ENCODE results near the gene SPRR2A. TPM values are rescaled to one million over a fixed set of nuclear protein-coding genes. Genes with fewer than 3 reads are reported as not detected.
"Not testable (repeated sequence)": the region's sequence is repeated elsewhere in the genome, so short reads cannot be mapped to it uniquely, and the experiment has no call there.

Gene SPRR2A
- total RNA-seq, result not detected
- 0 reads per million in 2 donors for total RNA-seq

- Mint-ChIP-seq H3K27ac (no peak within 1 kb of the TSS), H3K4me3 (no peak within 1 kb of the TSS), H3K27me3 (peaks cover 64% of the 10 kb centered on the region)
Measured at GRCh38 chr1:153057375-153057774, at the start of gene SPRR2A. TSS of gene SPRR2A (minus strand) at chr1:153057512. CDS start at chr1:153056735, 777 bp downstream.

GRCh38 chr1:153100245-153100644 is 42.9 kb upstream of the SPRR2A start:
- peaks cover 32% of the 10 kb centered on the region for H3K27me3 Mint-ChIP-seq
- H3K27ac Mint-ChIP-seq, result no peak overlapping the region
- DNase-seq (no peak), ATAC-seq (no peak)
- no peaks in the 10 kb centered on the region for H3K36me3 Mint-ChIP-seq (ENCODE audit: low read depth)
- no peak overlapping the region for H3K4me3 Mint-ChIP-seq
- no peaks in the 10 kb centered on the region for H3K9me3 ChIP-seq (ENCODE audit: control insufficient read depth, low read length, poor library complexity, severe bottlenecking)
- H3K4me1 Mint-ChIP-seq, result no peaks in the 10 kb centered on the region

More at GRCh38 chr1:153057375-153057774, at the start of gene SPRR2A:
- H3K9me3 ChIP-seq (ENCODE audit: control insufficient read depth, low read length, poor library complexity, severe bottlenecking), result no peaks in the 10 kb centered on the region
- H3K4me1 Mint-ChIP-seq, result no peaks in the 10 kb centered on the region
- ATAC-seq (no peak), DNase-seq (no peak)
- H3K36me3 Mint-ChIP-seq (ENCODE audit: low read depth), result no peaks in the 10 kb centered on the region

- H3K9me3 ChIP-seq (ENCODE audit: control insufficient read depth, low read length, poor library complexity, severe bottlenecking), result no peaks in the 10 kb centered on the region
- no peak overlapping the region for H3K4me3 Mint-ChIP-seq
- H3K27me3 Mint-ChIP-seq, result peaks cover 38% of the 10 kb centered on the region
- H3K4me1 Mint-ChIP-seq, result no peaks in the 10 kb centered on the region
- H3K27ac Mint-ChIP-seq, result no peak overlapping the region
- DNase-seq, result no peak
- H3K36me3 Mint-ChIP-seq (ENCODE audit: low read depth), result no peaks in the 10 kb centered on the region
- ATAC-seq, result no peak
Measured at GRCh38 chr1:153099461-153100045, 42.2 kb upstream of the SPRR2A start.

- H3K9me3 ChIP-seq (ENCODE audit: control insufficient read depth, low read length, poor library complexity, severe bottlenecking), result no peaks in the 10 kb centered on the region
- no peaks in the 10 kb centered on the region for H3K36me3 Mint-ChIP-seq (ENCODE audit: low read depth)
- no peaks in the 10 kb centered on the region for H3K4me1 Mint-ChIP-seq
- peaks cover 37% of the 10 kb centered on the region for H3K27me3 Mint-ChIP-seq
- no peak overlapping the region for H3K4me3 Mint-ChIP-seq
- DNase-seq (no peak), ATAC-seq (no peak)
- no peak overlapping the region for H3K27ac Mint-ChIP-seq
Measured at GRCh38 chr1:153095764-153096163, 38.5 kb upstream of the SPRR2A start.

- no peaks in the 10 kb centered on the region for H3K9me3 ChIP-seq (ENCODE audit: control insufficient read depth, low read length, poor library complexity, severe bottlenecking)
- Mint-ChIP-seq H3K4me3 (no peak within 1 kb of the TSS), H3K27ac (no peak within 1 kb of the TSS), H3K36me3 (ENCODE audit: low read depth) (no peaks in the 10 kb centered on the region), H3K4me1 (no peaks in the 10 kb centered on the region), H3K27me3 (peaks cover 38% of the 10 kb centered on the region)
- no peak for ATAC-seq
- no peak for DNase-seq
Measured at GRCh38 chr1:153094426-153094825, 37.1 kb upstream of the SPRR2A start, which contains the start of gene SPRR2E. TSS of gene SPRR2E (minus strand) at chr1:153094526. CDS start at chr1:153093751, 775 bp downstream.

GRCh38 chr1:153087652-153088051 is 30.3 kb upstream of the SPRR2A start:
- Mint-ChIP-seq H3K4me3 (no peak overlapping the region), H3K27me3 (peaks cover 47% of the 10 kb centered on the region), H3K4me1 (no peaks in the 10 kb centered on the region), H3K27ac (no peak overlapping the region), H3K36me3 (ENCODE audit: low read depth) (no peaks in the 10 kb centered on the region)
- no peaks in the 10 kb centered on the region for H3K9me3 ChIP-seq (ENCODE audit: control insufficient read depth, low read length, poor library complexity, severe bottlenecking)
- DNase-seq (no peak), ATAC-seq (no peak)

- no peak for DNase-seq
- no peak overlapping the region for H3K4me3 Mint-ChIP-seq
- no peak overlapping the region for H3K27ac Mint-ChIP-seq
- no peaks in the 10 kb centered on the region for H3K4me1 Mint-ChIP-seq
- H3K27me3 Mint-ChIP-seq, result peaks cover 35% of the 10 kb centered on the region
- H3K9me3 ChIP-seq (ENCODE audit: control insufficient read depth, low read length, poor library complexity, severe bottlenecking), result no peaks in the 10 kb centered on the region
- no peaks in the 10 kb centered on the region for H3K36me3 Mint-ChIP-seq (ENCODE audit: low read depth)
- ATAC-seq, result no peak
Measured at GRCh38 chr1:153081736-153082135, 24.4 kb upstream of the SPRR2A start.

- ATAC-seq (no peak), DNase-seq (no peak)
- Mint-ChIP-seq H3K27me3 (peaks cover 56% of the 10 kb centered on the region), H3K4me3 (no peak overlapping the region), H3K4me1 (no peaks in the 10 kb centered on the region), H3K36me3 (ENCODE audit: low read depth) (no peaks in the 10 kb centered on the region), H3K27ac (no peak overlapping the region)
- H3K9me3 ChIP-seq (ENCODE audit: control insufficient read depth, low read length, poor library complexity, severe bottlenecking), result no peaks in the 10 kb centered on the region
Measured at GRCh38 chr1:153072806-153073726, 15.8 kb upstream of the SPRR2A start.

GRCh38 chr1:153071511-153071910 is 14.2 kb upstream of the SPRR2A start, which contains the start of gene SPRR2B:
TSS of gene SPRR2B (minus strand) at chr1:153071611. CDS start at chr1:153070839, 772 bp downstream.
- no peaks in the 10 kb centered on the region for H3K36me3 Mint-ChIP-seq (ENCODE audit: low read depth)
- no peak within 1 kb of the TSS for H3K27ac Mint-ChIP-seq
- H3K4me1 Mint-ChIP-seq, result no peaks in the 10 kb centered on the region
- ATAC-seq, result no peak
- no peak within 1 kb of the TSS for H3K4me3 Mint-ChIP-seq
- H3K27me3 Mint-ChIP-seq, result peaks cover 56% of the 10 kb centered on the region
- no peak for DNase-seq
- H3K9me3 ChIP-seq (ENCODE audit: control insufficient read depth, low read length, poor library complexity, severe bottlenecking), result no peaks in the 10 kb centered on the region

GRCh38 chr1:153070243-153070642 is 12.9 kb upstream of the SPRR2A start:
- Mint-ChIP-seq H3K4me3 (no peak overlapping the region), H3K4me1 (no peaks in the 10 kb centered on the region), H3K36me3 (ENCODE audit: low read depth) (peaks cover 2% of the 10 kb centered on the region), H3K27me3 (peaks cover 64% of the 10 kb centered on the region), H3K27ac (no peak overlapping the region)
- H3K9me3 ChIP-seq (ENCODE audit: control insufficient read depth, low read length, poor library complexity, severe bottlenecking), result no peaks in the 10 kb centered on the region
- no peak for ATAC-seq
- no peak for DNase-seq

- Mint-ChIP-seq H3K4me1 (no peaks in the 10 kb centered on the region), H3K27me3 (peaks cover 65% of the 10 kb centered on the region), H3K27ac (no peak overlapping the region), H3K4me3 (no peak overlapping the region), H3K36me3 (ENCODE audit: low read depth) (no peaks in the 10 kb centered on the region)
- H3K9me3 ChIP-seq (ENCODE audit: control insufficient read depth, low read length, poor library complexity, severe bottlenecking), result no peaks in the 10 kb centered on the region
- ATAC-seq (no peak), DNase-seq (no peak)
Measured at GRCh38 chr1:153058826-153059784, 1.8 kb upstream of the SPRR2A start.

GRCh38 chr1:153058154-153058553 is 842 bp upstream of the SPRR2A start:
- no peaks in the 10 kb centered on the region for H3K4me1 Mint-ChIP-seq
- no peak overlapping the region for H3K27ac Mint-ChIP-seq
- H3K36me3 Mint-ChIP-seq (ENCODE audit: low read depth), result no peaks in the 10 kb centered on the region
- peaks cover 69% of the 10 kb centered on the region for H3K27me3 Mint-ChIP-seq
- DNase-seq, result no peak
- no peak overlapping the region for H3K4me3 Mint-ChIP-seq
- ATAC-seq, result no peak
- H3K9me3 ChIP-seq (ENCODE audit: control insufficient read depth, low read length, poor library complexity, severe bottlenecking), result no peaks in the 10 kb centered on the region

- H3K4me3 Mint-ChIP-seq; ATAC-seq; DNase-seq; H3K27ac Mint-ChIP-seq; H3K4me1 Mint-ChIP-seq; H3K9me3 ChIP-seq (ENCODE audit: control insufficient read depth, low read length, poor library complexity, severe bottlenecking); H3K36me3 Mint-ChIP-seq (ENCODE audit: low read depth): not testable (repeated sequence)
- H3K27me3 Mint-ChIP-seq, result peaks cover 58% of the 10 kb centered on the region
Measured at GRCh38 chr1:153056111-153056510, 1.2 kb downstream of the SPRR2A start.
